Measurements from ENCODE around the gene BBS9.

Gene BBS9

GRCh38 chr7:33636359-33636758, 507.0 kb downstream of the BBS9 start:
- in situ Hi-C loops (cut with HindIII; ENCODE audit: low sequenced_read_pairs): no loop called here

GRCh38 chr7:33639552-33640197, 510.3 kb downstream of the BBS9 start:
- in situ Hi-C loops (cut with HindIII; ENCODE audit: low sequenced_read_pairs): no loop called here

- in situ Hi-C loops (cut with HindIII; ENCODE audit: low sequenced_read_pairs): no loop called here
Measured at GRCh38 chr7:33640741-33641140, 511.4 kb downstream of the BBS9 start.

- in situ Hi-C loops (cut with HindIII; ENCODE audit: low sequenced_read_pairs): no loop called here
Measured at GRCh38 chr7:33642312-33642711, 512.9 kb downstream of the BBS9 start.

- in situ Hi-C loops (cut with HindIII; ENCODE audit: low sequenced_read_pairs): no loop called here
Measured at GRCh38 chr7:33643530-33643929, 514.2 kb downstream of the BBS9 start.

GRCh38 chr7:33644489-33644888, 515.1 kb downstream of the BBS9 start:
- in situ Hi-C loops (cut with HindIII; ENCODE audit: low sequenced_read_pairs): no loop called here

GRCh38 chr7:33645104-33645503, 515.7 kb downstream of the BBS9 start:
- in situ Hi-C loops (cut with HindIII; ENCODE audit: low sequenced_read_pairs): no loop called here

- in situ Hi-C loops (cut with HindIII; ENCODE audit: low sequenced_read_pairs): no loop called here
Measured at GRCh38 chr7:33646166-33646565, 516.8 kb downstream of the BBS9 start.

- in situ Hi-C loops (cut with HindIII; ENCODE audit: low sequenced_read_pairs): no loop called here
Measured at GRCh38 chr7:33646891-33647391, 517.6 kb downstream of the BBS9 start.

GRCh38 chr7:33649476-33650441, 520.4 kb downstream of the BBS9 start:
- in situ Hi-C loops (cut with HindIII; ENCODE audit: low sequenced_read_pairs): no loop called here

GRCh38 chr7:33650828-33651227, 521.5 kb downstream of the BBS9 start:
- in situ Hi-C loops (cut with HindIII; ENCODE audit: low sequenced_read_pairs): no loop called here

- in situ Hi-C loops (cut with HindIII; ENCODE audit: low sequenced_read_pairs): no loop called here
Measured at GRCh38 chr7:33651998-33652515, 522.7 kb downstream of the BBS9 start.

GRCh38 chr7:33654676-33655075, 525.3 kb downstream of the BBS9 start:
- in situ Hi-C loops (cut with HindIII; ENCODE audit: low sequenced_read_pairs): no loop called here

Data from DLD1 (cell line).